GM18858 (cell line): Measurements from ENCODE around the gene TLN1.

ENCODE experiments used
- ATAC-seq: cut with Tn5 transposase; IDR thresholded peaks from one replicate; pipeline ENCODE4 v1.9.1; 2021; ENCODE audit not compliant: unreplicated experiment

TLN1 gene

GRCh38 chr9:35731415-35732184 is 395 bp downstream of the TLN1 start:
- no peak for ATAC-seq

- no peak for ATAC-seq
Observed at GRCh38 chr9:35730486-35730854, 1.5 kb downstream of the TLN1 start.

DNA sequence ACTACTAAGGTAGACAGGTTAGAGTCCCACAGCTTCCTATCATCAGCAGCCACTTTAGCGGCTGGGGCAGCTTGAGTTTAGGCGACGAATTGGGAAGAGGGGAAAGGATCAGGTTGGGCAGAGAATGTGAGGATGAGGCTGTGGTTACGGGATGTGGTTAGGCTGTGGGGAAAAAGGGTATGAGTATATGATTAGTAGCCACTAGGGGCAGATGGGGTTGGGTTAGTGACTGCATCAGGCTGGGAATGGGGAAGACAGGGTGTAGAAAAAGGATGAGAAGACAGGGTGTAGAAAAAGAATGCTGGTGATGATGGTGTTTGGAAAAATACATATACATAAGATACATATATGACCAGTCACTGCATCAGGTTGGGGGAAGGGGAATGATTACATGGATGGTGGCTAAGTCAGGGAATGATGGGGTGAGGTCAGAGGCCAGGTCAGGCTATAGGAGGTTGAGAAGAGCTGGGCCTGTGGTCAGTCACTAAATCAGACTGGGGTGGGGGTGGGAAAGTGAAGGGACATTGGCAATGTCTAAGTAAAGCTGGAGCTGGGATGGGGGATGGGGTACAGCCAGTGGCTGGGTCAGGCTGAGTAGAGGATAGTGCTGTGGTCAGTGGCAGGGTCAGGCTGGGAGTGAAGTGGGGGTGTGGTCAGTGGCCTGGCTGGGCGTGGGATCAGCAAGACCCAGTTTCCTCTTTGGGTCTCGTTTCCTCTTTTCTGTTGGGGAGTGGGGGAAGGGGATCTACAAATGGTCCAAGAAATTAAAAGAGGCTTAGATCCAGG is 2.1 kb downstream of the TLN1 start:
- no peak for ATAC-seq

DNA sequence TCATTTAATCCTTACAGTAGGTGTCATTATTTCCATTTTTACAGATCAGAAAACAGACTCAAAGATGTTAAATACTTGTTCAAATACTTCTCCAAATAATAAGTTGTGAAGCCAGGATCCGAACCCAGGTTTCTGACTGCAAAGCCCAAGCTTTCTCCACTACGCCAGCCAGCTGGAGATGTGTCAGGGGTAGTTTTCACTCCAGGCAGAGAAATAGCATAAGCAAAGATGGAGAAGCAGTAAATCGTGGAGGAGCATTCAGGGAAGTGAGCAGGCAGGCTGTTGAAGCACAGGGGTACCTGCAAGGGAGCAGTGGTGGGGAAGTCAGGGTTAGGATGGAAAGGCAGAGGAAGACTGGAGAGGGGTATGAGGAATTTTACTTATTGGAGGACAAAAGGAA is 2.9 kb downstream of the TLN1 start:
- ATAC-seq: no peak

DNA sequence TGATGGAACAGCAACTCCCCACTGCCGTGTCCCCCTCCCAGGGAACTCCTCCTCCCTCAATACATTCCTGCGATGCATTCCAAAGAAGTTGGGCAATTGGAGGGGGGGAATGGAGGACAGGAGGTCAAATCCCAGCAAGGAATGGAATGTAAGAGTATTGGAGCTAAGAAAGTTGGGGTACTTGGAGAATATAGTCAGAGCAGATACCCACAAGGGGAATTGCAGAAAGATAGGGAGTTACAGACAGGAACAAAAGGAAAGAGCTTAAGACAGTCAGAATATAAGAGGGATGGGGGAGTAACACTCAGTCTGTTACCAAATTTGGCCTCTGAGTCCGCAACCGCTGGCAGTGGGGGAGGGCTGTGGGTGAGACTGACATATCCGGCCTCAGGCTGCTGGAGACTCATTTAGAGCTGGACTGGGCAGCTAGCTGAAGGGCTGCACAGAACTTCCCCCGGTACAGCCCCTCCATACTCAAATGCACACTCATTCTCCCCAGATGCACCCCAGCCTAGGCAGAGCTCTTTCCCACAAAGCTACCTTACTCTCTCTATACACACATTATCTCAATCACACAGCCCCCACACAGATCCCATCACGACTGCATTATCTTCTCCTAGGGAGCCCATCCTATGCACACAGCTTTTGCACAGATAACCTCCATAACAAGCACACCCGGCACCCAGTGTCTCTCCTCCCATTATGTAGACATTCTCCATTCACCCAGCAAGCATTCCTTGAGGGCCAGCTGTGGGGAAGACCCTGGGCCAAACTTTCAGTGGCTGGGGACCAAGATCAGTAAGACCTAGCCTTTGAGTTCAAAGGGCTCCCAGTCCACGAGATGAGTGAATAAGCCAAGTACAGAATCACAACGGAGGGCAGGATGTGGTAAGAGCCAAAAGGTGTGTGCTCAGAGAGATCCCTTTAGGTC is 3.7 kb downstream of the TLN1 start:
- no peak for ATAC-seq

- no peak for ATAC-seq
Observed at GRCh38 chr9:35727676-35728040, 4.3 kb downstream of the TLN1 start.

- peak; percentile 34 for ATAC-seq
Observed at GRCh38 chr9:35726931-35727330, 5.1 kb downstream of the TLN1 start.

DNA sequence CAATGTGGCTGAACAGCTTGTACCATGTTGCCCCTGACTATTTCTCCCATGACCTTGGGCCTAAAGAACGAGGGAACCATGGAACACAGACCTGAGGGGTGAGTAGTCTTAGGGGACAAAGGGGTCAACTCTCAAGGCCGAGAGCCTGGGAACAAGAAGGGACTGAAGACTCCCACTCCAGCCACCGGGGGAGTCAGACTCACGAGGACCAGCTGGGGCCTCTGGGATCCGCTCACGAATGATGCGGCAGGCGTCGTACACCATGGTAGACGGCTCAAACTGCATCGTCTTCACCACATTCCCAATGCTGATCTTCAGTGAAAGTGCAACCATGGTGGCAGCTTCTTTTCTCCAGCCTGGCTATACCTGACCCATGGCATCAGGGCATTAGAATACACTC is 6.6 kb downstream of the TLN1 start:
- no peak for ATAC-seq

- no peak for ATAC-seq
Observed at GRCh38 chr9:35723908-35724307, 8.1 kb downstream of the TLN1 start.

GRCh38 chr9:35723426-35723825 is 8.6 kb downstream of the TLN1 start:
- ATAC-seq: no peak

DNA sequence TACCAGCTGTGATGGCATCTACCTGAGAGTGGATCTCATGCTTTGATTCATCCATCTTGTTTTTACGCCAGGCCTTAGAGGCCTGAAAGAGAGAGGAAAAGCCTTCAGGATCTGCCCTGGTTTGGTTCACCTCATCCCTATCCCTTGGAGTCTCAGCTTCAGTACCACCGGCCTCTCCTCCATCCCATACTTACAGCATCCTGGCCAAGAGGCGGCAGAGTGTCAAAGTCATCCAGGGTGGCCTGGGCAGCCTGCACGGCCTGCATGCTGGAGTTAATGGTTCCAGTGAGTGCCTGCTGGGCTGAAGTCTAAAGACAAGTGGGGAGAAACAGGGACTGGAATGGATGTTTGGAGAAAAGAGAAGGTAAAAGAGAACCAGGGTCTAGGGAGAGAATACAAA is 12.4 kb downstream of the TLN1 start:
- no peak for ATAC-seq

GRCh38 chr9:35718721-35719511 is 13.1 kb downstream of the TLN1 start:
- no peak for ATAC-seq

DNA sequence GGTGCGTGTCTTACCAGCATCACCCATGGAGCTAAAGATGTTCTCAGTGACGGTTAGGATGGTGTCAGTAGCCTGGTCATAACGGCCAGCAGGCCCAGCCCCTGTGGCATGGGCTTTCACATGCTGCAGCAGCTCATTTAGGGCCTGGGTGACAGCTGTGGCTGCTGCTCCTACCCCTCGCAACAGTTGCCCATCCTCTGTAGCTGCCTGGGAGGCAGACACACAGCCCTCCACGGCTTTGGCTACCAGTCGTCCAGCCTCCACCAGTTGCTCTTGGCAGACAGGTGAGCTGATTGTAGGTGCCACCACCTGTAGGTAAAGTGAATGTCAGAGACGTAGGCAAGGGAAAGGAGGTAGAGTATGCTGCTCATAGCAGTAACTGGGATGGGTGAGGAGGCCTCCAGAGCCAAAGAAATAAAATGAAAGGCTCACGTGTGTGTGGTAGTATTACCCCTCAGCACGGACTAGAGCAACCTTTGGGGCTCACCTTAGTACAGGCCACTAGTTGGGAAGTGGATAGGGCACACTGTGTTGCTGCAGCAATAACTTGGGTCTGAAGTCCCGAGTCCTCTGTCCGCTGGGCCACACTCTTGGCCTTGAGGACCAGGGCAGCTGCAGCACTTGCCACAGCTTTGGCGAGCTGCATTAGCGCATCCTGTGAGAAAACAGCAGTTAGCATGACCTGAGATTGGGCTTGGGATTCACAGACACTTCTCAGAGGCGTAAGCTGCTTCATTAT is 14.7 kb downstream of the TLN1 start:
- no peak for ATAC-seq

- ATAC-seq: no peak
Observed at GRCh38 chr9:35716230-35716629, 15.8 kb downstream of the TLN1 start.

- ATAC-seq: no peak
Observed at GRCh38 chr9:35714579-35715252, 17.3 kb downstream of the TLN1 start.

DNA sequence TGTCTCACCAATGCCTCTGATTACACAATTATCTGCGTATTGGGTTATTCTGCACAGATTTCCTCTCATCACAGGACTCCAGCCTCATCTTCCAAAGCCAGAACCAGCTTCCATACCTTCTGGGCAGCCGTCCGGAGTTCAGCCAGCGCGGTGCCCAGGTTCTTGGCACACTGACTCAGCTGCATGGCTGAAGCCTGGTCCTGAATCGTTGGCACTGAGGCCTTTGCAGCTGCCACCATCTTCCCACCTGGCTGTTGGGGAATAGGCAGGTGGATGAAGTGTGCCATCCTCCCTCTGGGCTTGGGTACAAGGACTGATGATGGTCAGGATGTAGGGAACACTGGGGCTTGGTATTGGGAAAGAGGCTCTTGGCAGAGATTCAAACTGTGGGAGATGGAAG is 17.9 kb downstream of the TLN1 start:
- ATAC-seq: no peak

DNA sequence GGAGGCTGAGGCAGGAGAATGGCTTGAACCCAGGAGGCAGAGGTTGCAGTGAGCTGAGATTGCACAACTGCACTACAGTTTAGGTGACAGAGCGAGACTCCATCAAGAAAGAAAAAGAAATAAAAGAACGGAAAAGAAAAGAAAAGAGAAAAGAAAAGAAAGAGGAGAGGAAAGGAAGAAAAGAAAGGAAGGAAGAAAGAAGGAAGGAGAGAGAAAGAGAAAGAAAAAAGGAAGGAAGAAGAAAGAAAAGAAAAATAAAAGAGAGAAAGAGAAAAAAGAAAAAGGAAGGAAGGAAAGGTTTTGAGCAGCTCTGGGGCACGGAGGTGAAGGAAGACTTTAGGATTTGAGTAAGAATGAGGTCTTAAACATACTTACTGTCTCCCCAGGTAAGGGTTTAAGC is 18.4 kb downstream of the TLN1 start:
- no peak for ATAC-seq

DNA sequence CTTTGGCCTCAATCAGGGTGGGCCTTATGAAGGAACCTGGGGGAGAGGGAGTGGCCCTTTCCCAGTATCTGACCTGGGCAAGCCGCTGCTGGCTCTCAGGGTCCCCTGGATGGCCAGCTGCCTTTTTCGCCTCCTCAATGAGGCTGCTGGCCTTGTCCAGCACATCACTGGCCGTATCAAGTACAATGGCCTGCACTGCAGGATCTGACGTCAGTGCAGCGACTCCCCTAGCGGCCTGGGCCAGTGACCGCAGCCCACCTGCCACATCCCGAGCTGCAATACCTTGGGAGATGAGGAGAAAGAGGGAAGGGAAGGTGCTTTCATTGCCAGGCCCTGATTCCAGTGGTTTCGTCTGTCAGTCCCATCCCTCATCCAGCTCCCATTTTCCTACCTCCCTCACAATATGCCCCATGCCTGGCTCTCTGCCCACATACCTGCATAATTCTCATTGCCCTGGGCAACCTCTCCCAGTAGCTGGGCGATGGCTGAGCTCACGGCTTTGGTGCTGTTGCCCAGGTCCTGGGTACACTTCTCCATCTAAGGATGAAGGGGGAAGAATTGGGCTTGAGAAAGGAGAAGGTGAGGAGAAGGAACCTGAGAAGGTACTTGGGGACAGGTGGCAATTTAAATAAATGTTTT is 19.1 kb downstream of the TLN1 start:
- ATAC-seq: no peak
